ENCODE measurements around the gene FLYWCH1.

The FLYWCH1 gene

GRCh38 chr16:2960183-2961010 lies 48.7 kb downstream of the FLYWCH1 start:
- no peak overlapping the region for H3K4me3 ChIP-seq (ENCODE audit: control insufficient read depth, low read depth, low read length)
- TF ChIP-seq, protein P1, sequence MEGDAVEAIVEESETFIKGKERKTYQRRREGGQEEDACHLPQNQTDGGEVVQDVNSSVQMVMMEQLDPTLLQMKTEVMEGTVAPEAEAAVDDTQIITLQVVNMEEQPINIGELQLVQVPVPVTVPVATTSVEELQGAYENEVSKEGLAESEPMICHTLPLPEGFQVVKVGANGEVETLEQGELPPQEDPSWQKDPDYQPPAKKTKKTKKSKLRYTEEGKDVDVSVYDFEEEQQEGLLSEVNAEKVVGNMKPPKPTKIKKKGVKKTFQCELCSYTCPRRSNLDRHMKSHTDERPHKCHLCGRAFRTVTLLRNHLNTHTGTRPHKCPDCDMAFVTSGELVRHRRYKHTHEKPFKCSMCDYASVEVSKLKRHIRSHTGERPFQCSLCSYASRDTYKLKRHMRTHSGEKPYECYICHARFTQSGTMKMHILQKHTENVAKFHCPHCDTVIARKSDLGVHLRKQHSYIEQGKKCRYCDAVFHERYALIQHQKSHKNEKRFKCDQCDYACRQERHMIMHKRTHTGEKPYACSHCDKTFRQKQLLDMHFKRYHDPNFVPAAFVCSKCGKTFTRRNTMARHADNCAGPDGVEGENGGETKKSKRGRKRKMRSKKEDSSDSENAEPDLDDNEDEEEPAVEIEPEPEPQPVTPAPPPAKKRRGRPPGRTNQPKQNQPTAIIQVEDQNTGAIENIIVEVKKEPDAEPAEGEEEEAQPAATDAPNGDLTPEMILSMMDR (IDR thresholded peaks at IDR 0.05; ENCODE audit: control insufficient read depth, insufficient read depth, low read depth, low read length, missing control alignments), result no peak
- DNase-seq (ENCODE audit: low read depth), result no peak

DNA sequence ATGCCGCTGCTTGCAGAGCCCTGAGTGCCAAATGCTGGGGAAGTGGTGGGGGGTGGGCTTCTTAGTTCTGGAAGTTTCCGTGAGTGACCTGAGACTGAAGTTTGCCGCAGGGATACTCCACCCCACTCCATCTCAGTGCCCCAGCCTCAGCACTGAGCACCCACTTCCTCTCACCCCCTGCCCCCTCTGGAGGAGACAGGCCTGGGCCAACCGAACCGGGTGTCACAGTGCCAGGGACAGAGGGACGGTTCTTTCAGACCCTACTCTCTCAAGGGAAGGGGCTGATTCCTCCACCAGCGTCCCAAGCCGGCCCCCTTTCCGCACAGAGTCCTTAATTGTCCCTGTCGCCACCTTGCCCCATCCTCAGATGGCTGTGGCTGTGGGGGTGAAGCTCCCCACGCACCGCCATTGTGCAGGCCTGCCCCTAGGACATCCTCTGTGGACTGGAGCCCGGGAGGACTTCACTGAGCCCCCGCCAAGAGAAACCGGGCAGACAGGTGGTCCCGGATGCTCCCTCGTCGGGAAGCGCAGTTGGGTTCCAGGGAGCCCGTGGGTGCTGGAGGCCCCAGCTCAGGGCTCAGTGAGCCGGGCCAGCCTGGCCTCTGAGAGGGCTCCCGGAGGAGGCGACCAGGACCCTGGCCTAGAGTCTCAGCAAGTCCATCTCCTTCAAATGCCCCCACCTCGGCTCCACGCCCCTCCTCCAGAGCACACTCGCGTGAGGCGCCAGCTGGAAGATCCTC lies 50.8 kb downstream of the FLYWCH1 start:
- TF ChIP-seq, protein P1 (IDR thresholded peaks at IDR 0.05; ENCODE audit: control insufficient read depth, insufficient read depth, low read depth, low read length, missing control alignments), result no peak
- no peak overlapping the region for H3K4me3 ChIP-seq (ENCODE audit: control insufficient read depth, low read depth, low read length)
- no peak for DNase-seq (ENCODE audit: low read depth)

- TF ChIP-seq, protein P1 (IDR thresholded peaks at IDR 0.05; ENCODE audit: control insufficient read depth, insufficient read depth, low read depth, low read length, missing control alignments), result no peak
These were observed 51.5 kb downstream of the FLYWCH1 start for GRCh38 chr16:2963074-2963722.

DNA sequence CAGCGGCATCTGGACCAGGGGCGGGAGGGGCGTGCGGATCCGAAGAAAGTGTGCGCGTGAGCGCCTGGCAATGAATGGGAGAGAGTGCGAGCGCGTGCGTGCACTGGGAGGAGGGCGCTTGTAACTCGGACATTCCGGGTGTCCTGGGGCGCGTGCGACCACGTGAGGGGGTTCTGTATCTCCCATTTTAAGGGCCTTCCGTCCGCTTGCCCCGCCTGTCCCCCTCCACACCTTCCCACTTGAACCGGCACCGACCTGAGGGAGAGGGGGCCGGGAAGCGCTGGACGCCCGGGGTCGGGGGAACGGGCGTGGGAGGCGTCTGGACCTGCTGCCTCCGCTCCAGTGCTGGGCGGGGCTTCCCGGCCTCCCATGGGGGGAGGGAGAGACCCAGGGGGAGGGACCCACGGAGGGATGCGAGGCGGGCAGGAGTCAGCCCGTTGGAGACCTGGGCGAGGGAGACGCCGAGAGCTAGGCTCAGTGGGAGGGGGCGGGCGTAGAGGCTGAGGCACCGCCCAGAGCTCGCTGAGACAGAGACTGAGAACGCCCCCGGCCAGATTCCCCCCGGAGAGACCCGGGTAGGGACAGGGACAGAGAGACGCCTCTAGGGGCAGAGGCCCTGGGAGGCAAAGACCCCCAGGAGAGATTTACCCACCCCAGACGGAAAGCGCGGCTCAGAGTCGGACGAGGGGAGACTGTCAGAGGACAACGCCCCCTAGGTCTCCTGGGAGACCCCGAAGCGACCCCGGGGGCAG lies 52.2 kb downstream of the FLYWCH1 start, which contains the start of gene KREMEN2:
TSS of gene KREMEN2 (plus strand) at position 553 of the 752 bp plus-strand sequence. CDS start 246 bp downstream, outside the sequence.
- DNase-seq (ENCODE audit: low read depth), result no peak
- peak within 1 kb of the TSS; percentile 19 for H3K4me3 ChIP-seq (ENCODE audit: control insufficient read depth, low read depth, low read length)
- TF ChIP-seq, protein P1 (IDR thresholded peaks at IDR 0.05; ENCODE audit: control insufficient read depth, insufficient read depth, low read depth, low read length, missing control alignments), result no peak

More at GRCh38 chr16:2963074-2963722, 51.5 kb downstream of the FLYWCH1 start:
- no peak for DNase-seq (ENCODE audit: low read depth)
- H3K4me3 ChIP-seq (ENCODE audit: control insufficient read depth, low read depth, low read length), result peak overlapping the region; percentile 19

- H3K4me3 ChIP-seq (ENCODE audit: control insufficient read depth, low read depth, low read length), result no peak overlapping the region
- TF ChIP-seq, protein P1 (IDR thresholded peaks at IDR 0.05; ENCODE audit: control insufficient read depth, insufficient read depth, low read depth, low read length, missing control alignments), result no peak
- DNase-seq (ENCODE audit: low read depth), result no peak
These were observed 53.0 kb downstream of the FLYWCH1 start for GRCh38 chr16:2964475-2965336.
